NCI-H146 treated with DMSO at 0.1 percent for 48 hours (cell line): Measurements from ENCODE around the gene SLC19A1.

ENCODE experiments used
- DNase-seq: peaks from one replicate; lab custom pipeline; 2025; ENCODE audit not compliant: unreplicated experiment; lab: John Stamatoyannopoulos, UW

Gene SLC19A1

GRCh38 chr21:45469273-45470086 is 72.8 kb downstream of the SLC19A1 start:
- DNase-seq: no peak

GRCh38 chr21:45468971-45469272 is 73.3 kb downstream of the SLC19A1 start:
- DNase-seq: no peak

GRCh38 chr21:45468051-45468970 is 73.9 kb downstream of the SLC19A1 start:
- DNase-seq: no peak

- DNase-seq: no peak
These were observed 74.9 kb downstream of the SLC19A1 start for GRCh38 chr21:45467221-45467779.

- DNase-seq: no peak
These were observed 75.7 kb downstream of the SLC19A1 start for GRCh38 chr21:45466330-45467220.

GRCh38 chr21:45465611-45466329 is 76.5 kb downstream of the SLC19A1 start:
- DNase-seq: no peak

GRCh38 chr21:45465105-45465504 is 77.1 kb downstream of the SLC19A1 start:
- DNase-seq: no peak

GRCh38 chr21:45464309-45464708 is 77.9 kb downstream of the SLC19A1 start:
- DNase-seq: no peak

- no peak for DNase-seq
These were observed 78.4 kb downstream of the SLC19A1 start for GRCh38 chr21:45463871-45464270.

- DNase-seq: no peak
These were observed 80.4 kb downstream of the SLC19A1 start for GRCh38 chr21:45461806-45462341.

GRCh38 chr21:45461369-45461750 is 80.9 kb downstream of the SLC19A1 start:
- DNase-seq: no peak

- no peak for DNase-seq
These were observed 81.5 kb downstream of the SLC19A1 start for GRCh38 chr21:45460611-45461368.

- DNase-seq: no peak
These were observed 82.2 kb downstream of the SLC19A1 start for GRCh38 chr21:45460011-45460565.

- no peak for DNase-seq
These were observed 82.8 kb downstream of the SLC19A1 start for GRCh38 chr21:45459171-45460010.

GRCh38 chr21:45458281-45459170 is 83.7 kb downstream of the SLC19A1 start:
- no peak for DNase-seq

GRCh38 chr21:45457832-45458172 is 84.4 kb downstream of the SLC19A1 start:
- DNase-seq: no peak

- no peak for DNase-seq
These were observed 84.9 kb downstream of the SLC19A1 start for GRCh38 chr21:45457161-45457831.
